GM19328 (cell line): Measurements from ENCODE around the gene ING1.

Experiments
- ATAC-seq: cut with Tn5 transposase; IDR thresholded peaks from one replicate; pipeline ENCODE4 v1.9.1; 2021; ENCODE audit warnings: mild to moderate bottlenecking, moderate library complexity; ENCODE audit not compliant: unreplicated experiment

The ING1 gene

DNA sequence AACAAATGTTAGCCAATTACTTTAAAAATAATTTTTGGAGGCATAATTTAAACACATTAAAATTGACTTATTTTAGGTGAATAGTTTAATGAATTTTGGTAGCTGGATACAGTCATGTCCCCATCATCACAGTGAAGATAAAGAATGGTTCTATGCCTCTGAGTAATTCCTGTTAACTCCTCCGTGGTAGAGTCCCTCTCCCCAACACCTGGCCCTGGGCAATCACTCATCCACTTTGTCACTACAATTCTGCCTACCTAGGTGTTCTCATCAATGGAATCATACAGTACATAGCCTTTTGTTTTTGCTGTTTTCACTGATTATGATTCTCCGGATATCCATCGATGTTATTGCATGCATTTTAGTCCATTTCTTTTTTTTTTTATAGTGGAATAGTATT is 55.6 kb downstream of the ING1 start:
- ATAC-seq, result no peak

DNA sequence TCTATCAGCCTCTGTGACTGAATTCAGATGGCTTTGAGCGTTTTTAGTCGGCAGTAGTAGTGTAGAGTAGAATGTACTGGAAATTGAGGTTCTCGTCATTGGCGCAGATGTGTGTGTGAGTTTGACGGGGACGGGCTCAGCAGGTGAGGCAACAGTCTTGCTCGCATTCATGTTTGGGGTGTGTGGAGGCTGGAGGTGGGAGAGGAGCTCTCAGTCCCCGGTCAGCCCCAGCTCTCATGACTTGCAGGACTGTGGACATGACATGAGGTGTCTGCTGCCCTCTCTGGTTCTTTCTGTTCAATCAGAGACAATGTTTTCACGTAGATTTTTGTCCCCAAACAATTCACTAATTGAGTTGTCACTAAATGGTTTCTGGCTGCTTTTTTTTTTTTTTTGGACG is 57.2 kb downstream of the ING1 start:
- no peak for ATAC-seq

DNA sequence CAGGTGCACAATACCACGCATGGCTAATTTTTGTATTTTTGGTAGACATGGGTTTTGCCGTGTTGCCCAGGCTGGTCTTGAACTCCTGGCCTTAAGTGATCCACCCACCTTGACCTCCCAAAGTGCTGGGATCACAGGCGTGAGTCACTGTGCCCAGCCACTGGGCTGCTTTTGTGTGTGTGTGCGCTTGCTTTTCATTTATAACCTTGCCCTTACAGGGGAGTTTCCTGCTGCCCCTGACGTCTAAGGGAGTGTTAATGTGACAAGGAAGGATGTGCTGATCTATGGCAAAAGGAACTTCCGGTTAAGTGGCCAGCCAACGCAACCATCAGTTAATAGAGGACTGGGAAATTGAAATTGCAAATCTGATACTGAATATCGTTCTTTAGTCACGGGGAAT is 57.7 kb downstream of the ING1 start:
- no peak for ATAC-seq

DNA sequence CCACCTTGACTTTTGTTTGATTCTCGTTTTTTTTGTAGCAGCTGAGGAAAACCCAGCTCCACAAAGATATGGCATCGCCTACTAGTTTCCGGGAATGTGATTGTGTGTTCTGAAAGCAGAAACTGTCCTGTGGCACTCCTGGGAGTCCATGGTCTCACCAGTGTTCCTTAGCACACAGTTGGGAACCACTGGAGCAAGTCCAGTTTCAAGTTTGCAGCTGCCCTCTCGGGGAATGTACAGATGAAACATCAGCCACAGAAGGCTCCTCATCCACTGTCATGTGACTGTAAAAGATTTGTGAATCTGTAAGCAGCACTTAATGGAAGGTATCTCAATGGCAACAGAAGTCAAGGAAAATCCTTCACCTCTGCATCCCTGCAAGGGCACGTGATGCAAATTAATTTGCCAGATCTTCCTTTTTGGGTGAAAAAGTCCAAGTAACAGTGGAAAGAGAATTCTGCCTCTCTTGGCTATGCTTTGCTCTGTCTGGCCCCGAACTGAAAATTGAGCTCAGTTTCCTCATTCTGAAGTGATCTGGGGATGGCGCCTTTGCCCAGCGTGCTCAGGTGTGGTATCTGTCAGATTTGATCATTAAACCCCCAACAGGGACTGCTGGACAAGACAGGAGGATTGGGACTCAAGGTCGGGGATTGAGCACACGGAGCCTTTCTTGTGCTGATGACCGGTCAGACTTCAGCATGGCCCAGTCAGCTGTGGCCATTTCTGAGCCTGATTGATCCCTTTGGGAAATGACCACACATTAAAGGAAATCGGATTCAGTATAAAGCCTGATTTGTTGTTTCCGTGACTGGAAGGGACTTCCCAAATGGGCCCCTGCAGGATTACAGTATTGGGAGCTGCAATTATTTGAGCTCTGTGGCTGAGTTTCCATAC is 58.8 kb downstream of the ING1 start:
- ATAC-seq, result no peak
